Left lung (tissue), 10 donors: Measurements from ENCODE around the gene MAGT1. TPM values are rescaled to one million over a fixed set of nuclear protein-coding genes. Genes with fewer than 3 reads are reported as not detected.
"Not testable (repeated sequence)": the region's sequence is repeated elsewhere in the genome, so short reads cannot be mapped to it uniquely, and the experiment has no call there.

Source experiments
- ATAC-seq: fragments of 200-7000 bp; cut with Tn5 transposase; one replicate; pipeline ENCODE4 v1.9.1; 2020; ENCODE audit warnings: moderate library complexity
- DNase-seq, 4 donors: peaks; one replicate each; pipeline ENCODE4 v3.0.0-alpha.2; 2013 to 2020
- H3K27ac ChIP-seq, 2 donors: fragments of 200-600 bp; sonication (generic) in 1 of 2; one replicate each; pipeline versions ENCODE4 v1.5.0 to v1.8.0; 2020 to 2021
- H3K27me3 ChIP-seq, 2 donors: fragments of 200-600 bp; sonication (generic) in 1 of 2; one replicate each; pipeline versions ENCODE4 v1.5.0 to v1.8.0; 2020 to 2021
- H3K36me3 ChIP-seq, 2 donors: fragments of 200-600 bp; sonication (generic) in 1 of 2; one replicate each; pipeline versions ENCODE4 v1.5.0 to v1.8.0; 2020 to 2021
- H3K4me1 ChIP-seq, 2 donors: fragments of 200-600 bp; one replicate each; pipeline ENCODE4 v1.8.0; 2021
- H3K4me3 ChIP-seq, 2 donors: fragments of 200-600 bp; sonication (generic) in 1 of 2; one replicate each; pipeline versions ENCODE4 v1.5.0 to v1.8.0; 2020 to 2021; ENCODE audit warnings: mild to moderate bottlenecking in 1 of 2
- H3K9me3 ChIP-seq, 2 donors: fragments of 200-600 bp; sonication (generic) in 1 of 2; one replicate each; pipeline versions ENCODE4 v1.5.0 to v1.8.0; 2020 to 2021
- intact Hi-C, 2 donors: fragments of 100-400 bp; cut with DNase I; formaldehyde crosslinking; loops; one replicate each; pipeline versions ENCODE4 v1.11.2 to v1.14.2; 2022
- polyA plus RNA-seq, 6 donors: library from polyadenylated mRNA; unstranded; fragments of 120-200 nt; gene quantifications; one replicate each; pipeline ENCODE4 v1.2.1, GENCODE V29; 2013; ENCODE audit not compliant: insufficient read length in 6 of 6
- total RNA-seq, 2 donors: library from RNA; stranded (reverse); fragmentation: NEBNext Ultra II Directional; extraction: Animal tissue kit (Norgen Biotek cat#: 25700); gene quantifications; one replicate each; pipeline ENCODE4 v1.2.1, GENCODE V29; 2021
- TF ChIP-seq, protein P1 (sequence below), 2 donors: fragments of 200-600 bp; sonication (generic) in 1 of 2; IDR thresholded peaks; one replicate each; pipeline versions ENCODE4 v1.5.0 to v1.8.0; 2021; ENCODE audit warnings: antibody characterized with exemption in 2 of 2
- donor health status: DM: no; HTN: yes; CAD: no.
- donor health status: DM: no; HTN: no; CAD: no.

The MAGT1 gene
- total and polyA plus RNA-seq, 8 donors, result 61.1 to 90.6 (median 72.1) TPM

DNA sequence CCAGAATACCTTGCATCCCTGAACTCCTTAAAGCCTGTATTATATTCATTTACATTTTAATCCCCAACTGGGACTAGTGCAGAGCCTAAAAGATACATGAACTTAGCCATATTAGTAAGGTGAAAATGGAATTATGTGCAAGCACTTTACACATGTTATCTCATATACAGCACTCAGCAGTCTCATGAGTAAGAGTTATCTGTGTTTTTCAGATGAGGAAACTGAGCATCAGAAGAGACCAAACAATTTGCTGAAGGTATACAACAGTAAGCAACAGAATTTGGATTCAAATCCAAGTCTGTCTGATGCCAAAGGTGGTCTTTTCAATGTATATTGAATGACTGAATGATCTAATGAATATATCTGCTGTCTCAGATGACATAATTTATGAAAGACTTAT, 27.6 kb upstream of the MAGT1 start:
- TF ChIP-seq, protein P1, sequence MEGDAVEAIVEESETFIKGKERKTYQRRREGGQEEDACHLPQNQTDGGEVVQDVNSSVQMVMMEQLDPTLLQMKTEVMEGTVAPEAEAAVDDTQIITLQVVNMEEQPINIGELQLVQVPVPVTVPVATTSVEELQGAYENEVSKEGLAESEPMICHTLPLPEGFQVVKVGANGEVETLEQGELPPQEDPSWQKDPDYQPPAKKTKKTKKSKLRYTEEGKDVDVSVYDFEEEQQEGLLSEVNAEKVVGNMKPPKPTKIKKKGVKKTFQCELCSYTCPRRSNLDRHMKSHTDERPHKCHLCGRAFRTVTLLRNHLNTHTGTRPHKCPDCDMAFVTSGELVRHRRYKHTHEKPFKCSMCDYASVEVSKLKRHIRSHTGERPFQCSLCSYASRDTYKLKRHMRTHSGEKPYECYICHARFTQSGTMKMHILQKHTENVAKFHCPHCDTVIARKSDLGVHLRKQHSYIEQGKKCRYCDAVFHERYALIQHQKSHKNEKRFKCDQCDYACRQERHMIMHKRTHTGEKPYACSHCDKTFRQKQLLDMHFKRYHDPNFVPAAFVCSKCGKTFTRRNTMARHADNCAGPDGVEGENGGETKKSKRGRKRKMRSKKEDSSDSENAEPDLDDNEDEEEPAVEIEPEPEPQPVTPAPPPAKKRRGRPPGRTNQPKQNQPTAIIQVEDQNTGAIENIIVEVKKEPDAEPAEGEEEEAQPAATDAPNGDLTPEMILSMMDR (IDR thresholded peaks at IDR 0.05), result no peak
- H3K4me1 ChIP-seq, result peaks cover 0 to 21% of the 10 kb centered on the region in 2 donors
- H3K4me3 ChIP-seq, result no peak overlapping the region
- no peaks in the 10 kb centered on the region for H3K27me3 ChIP-seq
- no peak overlapping the region for H3K27ac ChIP-seq
- no peaks in the 10 kb centered on the region for H3K9me3 ChIP-seq
- DNase-seq (no peak), ATAC-seq (no peak)
- intact Hi-C loops, result no loop called here
- H3K36me3 ChIP-seq, result no peaks in the 10 kb centered on the region

DNA sequence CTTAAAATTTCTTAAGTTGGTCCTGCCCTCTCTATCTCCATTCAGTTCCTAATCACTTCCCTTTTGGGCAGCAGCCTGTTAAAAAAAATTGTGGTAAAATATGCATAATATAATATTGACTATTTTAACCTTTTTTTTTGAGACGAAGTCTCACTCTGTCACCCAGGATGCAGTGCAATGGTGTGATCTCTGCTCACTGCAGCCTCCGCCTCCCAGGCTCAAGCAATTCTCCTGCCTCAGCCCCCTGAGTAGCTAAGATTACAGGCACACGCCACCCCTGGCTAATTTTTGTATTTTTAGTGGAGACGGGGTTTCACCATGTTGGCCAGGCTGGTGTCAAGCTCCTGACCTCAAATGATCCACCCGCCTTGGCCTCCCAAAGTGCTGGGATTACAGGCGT, 24.1 kb upstream of the MAGT1 start:
- intact Hi-C loops, result loop anchor here in 1 of 2 donors (10.0 kb wide), 1 partner anchor 105 kb away; no protein-coding TSS in a partner anchor
- H3K4me3 ChIP-seq, H3K9me3 ChIP-seq, ATAC-seq, H3K36me3 ChIP-seq, DNase-seq, H3K27ac ChIP-seq, H3K27me3 ChIP-seq: not testable (repeated sequence)
- peaks cover 0 to 12% of the 10 kb centered on the region in 2 donors for H3K4me1 ChIP-seq

GRCh38 chrX:77918568-77918967, 23.3 kb upstream of the MAGT1 start:
- TF ChIP-seq, protein P1 (IDR thresholded peaks at IDR 0.05), result no peak
- intact Hi-C loops, result loop anchor here in 1 of 2 donors (10.0 kb wide), 1 partner anchor 106 kb away; no protein-coding TSS in a partner anchor
- Histone ChIP-seq H3K4me1 (peaks cover 0 to 12% of the 10 kb centered on the region in 2 donors), H3K27me3 (no peaks in the 10 kb centered on the region), H3K27ac (no peak overlapping the region), H3K9me3 (no peaks in the 10 kb centered on the region), H3K4me3 (no peak overlapping the region), H3K36me3 (no peaks in the 10 kb centered on the region)
- no peak for DNase-seq
- peak; percentile 60 for ATAC-seq

DNA sequence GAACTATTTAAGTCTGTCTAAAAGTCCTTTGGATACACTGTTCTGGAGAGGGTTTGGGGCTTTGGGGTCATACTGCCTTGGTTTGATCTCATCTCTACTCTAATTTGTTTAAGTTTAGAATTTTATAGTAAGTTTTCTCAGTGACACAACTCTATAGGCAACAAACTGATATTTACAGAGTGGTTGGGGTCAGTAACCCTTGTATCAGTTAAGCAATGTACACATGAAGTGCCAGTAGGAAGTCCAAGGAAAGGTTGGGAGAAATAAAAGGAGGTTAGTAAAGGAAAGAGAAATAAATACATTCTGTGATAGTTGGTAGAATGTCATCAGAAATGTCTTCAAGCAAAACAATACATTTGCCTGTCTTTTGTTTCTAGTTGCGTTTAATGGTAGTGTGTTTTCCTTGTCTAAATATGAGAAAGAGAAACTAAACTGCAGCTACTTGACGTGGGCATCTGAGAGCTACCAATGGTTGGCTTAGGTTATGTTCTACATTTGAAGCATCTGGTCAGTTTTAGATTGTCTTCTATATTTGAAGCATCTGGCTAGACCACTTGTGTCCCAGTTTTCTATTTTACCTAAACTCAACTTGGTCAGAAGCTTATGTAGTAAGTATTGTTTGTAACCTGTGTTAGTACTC, 22.2 kb upstream of the MAGT1 start:
- H3K4me1 ChIP-seq, result peaks cover 0 to 12% of the 10 kb centered on the region in 2 donors
- no peaks in the 10 kb centered on the region for H3K27me3 ChIP-seq
- H3K4me3 ChIP-seq, result no peak overlapping the region
- peak overlapping the region in 1 of 2 donors; percentile 33 for H3K27ac ChIP-seq
- no peaks in the 10 kb centered on the region for H3K9me3 ChIP-seq
- no peak for ATAC-seq
- no peaks in the 10 kb centered on the region for H3K36me3 ChIP-seq
- TF ChIP-seq, protein P1 (IDR thresholded peaks at IDR 0.05), result no peak
- no peak for DNase-seq
- intact Hi-C loops, result loop anchor here in 1 of 2 donors (10.0 kb wide), 1 partner anchor 107 kb away; no protein-coding TSS in a partner anchor

DNA sequence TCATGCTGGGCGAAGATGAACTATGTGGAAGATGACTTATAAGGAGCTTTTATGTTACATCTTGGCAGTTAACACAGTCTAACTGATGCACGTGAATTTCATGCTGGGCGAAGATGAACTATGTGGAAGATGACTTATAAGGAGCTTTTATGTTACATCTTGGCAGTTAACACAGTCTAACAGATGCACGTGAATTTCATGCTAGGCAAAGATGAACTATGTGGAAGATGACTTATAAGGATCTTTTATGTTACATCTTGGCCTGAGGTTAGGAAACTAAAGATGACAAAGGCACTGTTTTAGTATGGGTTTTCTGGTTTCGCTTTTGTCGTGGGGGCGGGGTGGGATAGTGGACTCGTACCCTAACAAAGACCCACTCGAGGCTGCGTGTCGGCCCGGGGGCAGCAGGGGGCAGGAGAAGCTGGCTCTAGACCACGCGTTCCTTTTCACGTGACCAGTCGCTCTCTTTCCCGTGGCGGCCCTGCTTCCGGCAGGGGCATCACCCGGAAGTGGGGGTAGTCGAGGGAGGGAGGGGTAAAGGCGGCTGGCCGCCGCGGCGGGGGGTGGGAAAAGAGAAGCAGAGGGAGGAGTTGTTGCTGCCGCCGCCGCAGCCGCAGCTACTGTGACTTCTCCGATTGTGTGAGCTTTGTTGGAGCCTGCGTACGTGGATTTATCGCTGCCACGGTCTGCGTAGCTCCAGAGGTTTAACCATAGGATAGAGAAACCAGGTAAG, 15.0 kb upstream of the MAGT1 start, which contains the start of gene ATP7A:
Gene ATP7A (plus strand): TSS at position 586 of the 733 bp plus-strand sequence. CDS start 60,949 bp downstream, outside the sequence.
- intact Hi-C loops, result loop anchor here in 1 of 2 donors (10.0 kb wide), 1 partner anchor 115 kb away; no protein-coding TSS in a partner anchor
- peak; percentile 97 for ATAC-seq

More for the DNA sequence above, 15.0 kb upstream of the MAGT1 start, which contains the start of gene ATP7A:
- peak; percentile 79 to 95 (median 92) for DNase-seq
- Histone ChIP-seq H3K4me3 (peak within 1 kb of the TSS; percentile 39 to 45), H3K27ac (peak within 1 kb of the TSS; percentile 67 to 79), H3K9me3 (no peaks in the 10 kb centered on the region), H3K4me1 (peaks cover 0 to 6% of the 10 kb centered on the region in 2 donors), H3K36me3 (peaks cover 0 to 5% of the 10 kb centered on the region in 2 donors), H3K27me3 (no peaks in the 10 kb centered on the region)
- TF ChIP-seq, protein P1 (IDR thresholded peaks at IDR 0.05), result peak; percentile 21 to 42
